Adipocyte (in vitro differentiated cells): ENCODE measurements around the gene SIGLEC14.
"Not testable (repeated sequence)": the region's sequence is repeated elsewhere in the genome, so short reads cannot be mapped to it uniquely, and the experiment has no call there.

ENCODE experiments used
- DNase-seq: peaks from one replicate; pipeline ENCODE4 v3.0.0-alpha.2; 2015; ENCODE audit warnings: low read depth
- H3K27me3 ChIP-seq: replicated peaks from 2 replicates; pipeline ENCODE4 v1.7.0; 2013; ENCODE audit warnings: mild to moderate bottlenecking, low read length, moderate library complexity; ENCODE audit not compliant: control insufficient read depth, insufficient read depth
- H3K36me3 ChIP-seq: 2 replicates; pipeline ENCODE4 v1.7.0; 2013; ENCODE audit warnings: low read length, mild to moderate bottlenecking, moderate library complexity; ENCODE audit not compliant: control insufficient read depth, insufficient read depth, severe bottlenecking
- H3K4me1 ChIP-seq: 2 replicates; pipeline ENCODE4 v1.7.0; 2013; ENCODE audit warnings: mild to moderate bottlenecking, low read length, moderate library complexity; ENCODE audit not compliant: control insufficient read depth, insufficient read depth
- H3K4me3 ChIP-seq: 2 replicates; pipeline ENCODE4 v1.7.0; 2013; ENCODE audit warnings: mild to moderate bottlenecking, low read length, moderate library complexity
- H3K9ac ChIP-seq: 2 replicates; pipeline ENCODE4 v1.7.0; 2013; ENCODE audit warnings: mild to moderate bottlenecking, low read length, moderate library complexity
- H3K9me3 ChIP-seq: 2 replicates; pipeline ENCODE4 v1.7.0; 2013; ENCODE audit warnings: mild to moderate bottlenecking, low read length, moderate library complexity; ENCODE audit not compliant: control insufficient read depth

SIGLEC14 gene

GRCh38 chr19:51639916-51640315, 6.7 kb downstream of the SIGLEC14 start:
- H3K9me3 ChIP-seq, result peaks cover 11% of the 10 kb centered on the region
- H3K36me3 ChIP-seq, result no peaks in the 10 kb centered on the region
- no peak overlapping the region for H3K4me3 ChIP-seq
- no peak for DNase-seq
- no peaks in the 10 kb centered on the region for H3K4me1 ChIP-seq
- peaks cover 4% of the 10 kb centered on the region for H3K27me3 ChIP-seq
- no peak overlapping the region for H3K9ac ChIP-seq

- Histone ChIP-seq H3K27me3 (peaks cover 4% of the 10 kb centered on the region), H3K36me3 (no peaks in the 10 kb centered on the region), H3K9ac (no peak overlapping the region), H3K4me1 (no peaks in the 10 kb centered on the region), H3K4me3 (no peak overlapping the region), H3K9me3 (peaks cover 11% of the 10 kb centered on the region)
- no peak for DNase-seq
Measured at GRCh38 chr19:51637362-51637978, 9.2 kb downstream of the SIGLEC14 start.

- Histone ChIP-seq H3K9ac (no peak overlapping the region), H3K9me3 (peaks cover 5% of the 10 kb centered on the region), H3K27me3 (peaks cover 14% of the 10 kb centered on the region), H3K4me1 (no peaks in the 10 kb centered on the region), H3K36me3 (no peaks in the 10 kb centered on the region), H3K4me3 (no peak overlapping the region)
- DNase-seq, result no peak
Measured at GRCh38 chr19:51632126-51632525, 14.5 kb downstream of the SIGLEC14 start.

DNA sequence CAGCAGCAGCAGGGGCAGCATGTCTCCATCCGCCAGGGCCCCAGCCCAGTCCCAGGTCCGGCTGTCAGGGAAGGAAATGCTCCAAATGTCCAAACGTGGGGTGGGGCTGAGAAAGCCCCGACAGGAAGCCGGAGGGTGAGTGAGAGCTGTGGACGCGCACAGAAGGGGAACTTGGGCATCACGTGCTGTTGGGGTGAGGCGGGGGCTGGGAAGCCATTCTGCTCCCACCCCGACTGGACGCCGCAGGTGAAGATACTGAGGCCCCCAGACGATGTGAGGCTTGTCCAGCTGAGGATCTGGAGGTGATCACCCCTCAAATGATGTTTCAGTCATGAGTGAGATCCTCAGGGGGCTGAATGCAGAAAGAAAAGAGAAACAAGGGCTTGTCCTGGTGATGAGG, 16.3 kb downstream of the SIGLEC14 start, which contains the start of gene SIGLEC5:
TSS of gene SIGLEC5 (minus strand) at position 87 of the 400 bp plus-strand sequence. CDS start at position 21, 66 bp downstream.
- H3K27me3 ChIP-seq, result peaks cover 21% of the 10 kb centered on the region
- H3K9me3 ChIP-seq, DNase-seq, H3K4me1 ChIP-seq, H3K4me3 ChIP-seq, H3K36me3 ChIP-seq, H3K9ac ChIP-seq: not testable (repeated sequence)

DNA sequence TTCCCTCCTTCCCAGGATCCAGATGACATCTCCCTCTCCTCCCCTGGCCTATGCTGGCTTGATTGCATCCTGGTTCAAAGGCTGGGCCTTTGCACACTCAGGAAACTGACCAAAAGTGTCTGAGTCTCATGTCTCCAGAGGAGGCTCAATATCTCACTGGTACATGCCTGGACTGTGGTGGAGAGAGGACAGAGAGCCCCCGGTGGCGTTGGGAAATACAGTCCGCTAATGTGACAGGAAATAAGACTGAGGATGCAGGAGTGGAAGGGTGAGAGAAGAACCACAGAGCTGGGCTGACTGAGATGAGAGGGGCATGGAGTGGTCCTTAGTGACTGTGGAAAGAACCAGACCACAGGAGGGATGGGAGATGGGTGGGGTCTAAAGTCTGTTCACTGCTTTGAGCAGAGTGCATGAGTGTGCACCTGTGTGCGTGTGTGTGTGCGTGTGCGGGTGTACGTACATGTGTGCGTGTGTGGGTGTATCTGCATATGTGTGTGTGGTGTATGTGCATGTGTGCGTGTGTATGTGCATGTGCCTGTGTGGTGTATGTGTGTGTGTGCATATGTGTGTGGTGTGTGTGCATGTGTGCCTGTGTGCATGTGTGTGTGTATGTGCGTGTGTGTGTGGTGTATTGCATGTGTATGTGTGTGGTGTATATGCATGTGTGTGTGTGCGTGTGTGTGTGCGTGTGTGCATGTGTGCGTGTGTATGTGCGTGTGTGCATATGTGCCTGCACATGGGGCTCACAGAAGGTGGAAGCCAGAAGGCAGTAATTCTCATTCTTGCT, 18.3 kb downstream of the SIGLEC14 start:
- Histone ChIP-seq H3K36me3 (no peaks in the 10 kb centered on the region), H3K4me1 (no peaks in the 10 kb centered on the region), H3K27me3 (peaks cover 21% of the 10 kb centered on the region), H3K4me3 (no peak overlapping the region), H3K9ac (no peak overlapping the region), H3K9me3 (no peaks in the 10 kb centered on the region)
- DNase-seq, result no peak

- Histone ChIP-seq H3K9ac (no peak overlapping the region), H3K27me3 (peaks cover 21% of the 10 kb centered on the region), H3K4me3 (no peak overlapping the region), H3K9me3 (no peaks in the 10 kb centered on the region), H3K36me3 (no peaks in the 10 kb centered on the region), H3K4me1 (no peaks in the 10 kb centered on the region)
- DNase-seq, result no peak
Measured at GRCh38 chr19:51627491-51628138, 19.0 kb downstream of the SIGLEC14 start.

DNA sequence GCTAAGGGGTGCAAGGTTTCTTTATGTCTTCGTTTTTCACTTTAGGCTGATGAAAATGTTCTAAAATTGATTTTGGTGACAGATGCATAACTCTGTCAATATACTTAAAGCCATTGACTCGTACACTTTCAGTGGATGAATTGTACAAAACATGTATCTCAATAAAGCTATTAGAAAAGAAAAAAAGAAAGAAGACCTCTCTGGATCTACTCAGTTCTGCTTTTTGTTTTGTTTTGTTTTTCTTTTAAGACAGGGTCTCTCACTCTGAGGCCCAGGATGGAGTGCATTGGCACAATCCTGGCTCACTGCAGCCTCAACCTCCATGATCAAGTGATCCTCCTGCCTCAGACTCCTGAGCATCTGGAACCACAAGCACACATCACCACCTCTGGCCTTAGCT, 19.9 kb downstream of the SIGLEC14 start:
- Histone ChIP-seq H3K36me3 (no peaks in the 10 kb centered on the region), H3K4me1 (no peaks in the 10 kb centered on the region), H3K9me3 (no peaks in the 10 kb centered on the region), H3K27me3 (peaks cover 21% of the 10 kb centered on the region), H3K4me3 (no peak overlapping the region), H3K9ac (no peak overlapping the region)
- DNase-seq, result no peak

- Histone ChIP-seq H3K9ac (no peak overlapping the region), H3K4me3 (no peak overlapping the region), H3K4me1 (no peaks in the 10 kb centered on the region), H3K36me3 (no peaks in the 10 kb centered on the region), H3K27me3 (peaks cover 2% of the 10 kb centered on the region), H3K9me3 (no peaks in the 10 kb centered on the region)
- no peak for DNase-seq
Measured at GRCh38 chr19:51621178-51621577, 25.4 kb downstream of the SIGLEC14 start.

- Histone ChIP-seq H3K9ac (no peak overlapping the region), H3K36me3 (no peaks in the 10 kb centered on the region), H3K4me3 (no peak overlapping the region), H3K27me3 (peaks cover 4% of the 10 kb centered on the region), H3K4me1 (no peaks in the 10 kb centered on the region), H3K9me3 (peaks cover 4% of the 10 kb centered on the region)
- DNase-seq, result no peak
Measured at GRCh38 chr19:51615991-51616390, 30.6 kb downstream of the SIGLEC14 start.

GRCh38 chr19:51614789-51615188, 31.8 kb downstream of the SIGLEC14 start:
- Histone ChIP-seq H3K4me3 (no peak overlapping the region), H3K4me1 (no peaks in the 10 kb centered on the region), H3K9me3 (peaks cover 4% of the 10 kb centered on the region), H3K9ac (no peak overlapping the region), H3K36me3 (no peaks in the 10 kb centered on the region), H3K27me3 (peaks cover 4% of the 10 kb centered on the region)
- no peak for DNase-seq

DNA sequence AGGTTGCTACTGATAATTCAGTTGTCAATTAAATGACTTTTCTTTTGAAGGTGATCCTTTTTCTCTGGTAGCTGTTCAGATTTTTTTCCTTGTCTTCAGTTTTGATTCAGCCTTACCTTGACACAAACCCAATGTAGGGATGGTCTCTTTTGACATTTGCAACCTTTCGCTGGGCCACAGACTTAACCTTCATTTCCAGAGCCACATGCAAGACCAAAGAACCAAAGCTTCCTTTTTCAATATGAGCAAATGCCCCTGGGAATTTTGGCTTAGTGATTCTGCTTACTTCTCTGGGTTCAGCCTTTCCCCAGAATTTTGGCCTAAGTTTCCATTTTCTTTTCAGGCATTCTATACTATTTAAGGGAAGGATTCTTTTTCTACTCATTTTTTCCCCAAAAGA, 36.0 kb downstream of the SIGLEC14 start:
- Histone ChIP-seq H3K9me3 (peaks cover 4% of the 10 kb centered on the region), H3K9ac (no peak overlapping the region), H3K27me3 (peaks cover 9% of the 10 kb centered on the region), H3K4me1 (no peaks in the 10 kb centered on the region), H3K36me3 (no peaks in the 10 kb centered on the region), H3K4me3 (no peak overlapping the region)
- DNase-seq, result no peak
